Body of pancreas (tissue), 4 donors: Measurements from ENCODE around the gene RAB44. TPM values are rescaled to one million over a fixed set of nuclear protein-coding genes. Genes with fewer than 3 reads are reported as not detected.

ENCODE experiments used
- ATAC-seq: fragments of 150-250 bp; one replicate; pipeline ENCODE4 v1.9.1; 2016
- DNase-seq, 4 donors: peaks; one replicate each; pipeline ENCODE4 v3.0.0-alpha.2; 2019
- H3K27ac ChIP-seq, 4 donors: fragments of 200-600 bp; sonication (generic); 1 replicate in 3 of 4; 2 replicates in 1 of 4; pipeline versions ENCODE4 v1.5.1 to v1.6.1; 2016 to 2019; ENCODE audit warnings: mild to moderate bottlenecking in 1 of 4, mixed read lengths in 1 of 4, moderate library complexity in 1 of 4
- H3K27me3 ChIP-seq, 2 donors: fragments of 200-600 bp; sonication (generic); one replicate each; pipeline ENCODE4 v1.6.0; 2016; ENCODE audit warnings: mild to moderate bottlenecking in 1 of 2
- H3K36me3 ChIP-seq, 2 donors: fragments of 200-600 bp; sonication (generic); replicated peaks in 1 of 2; 2 replicates each; pipeline ENCODE4 v1.5.1; 2016; ENCODE audit warnings: low read depth in 2 of 2; ENCODE audit not compliant: insufficient read depth in 1 of 2
- H3K4me1 ChIP-seq: fragments of 200-600 bp; sonication (generic); one replicate; pipeline ENCODE4 v1.6.0; 2016
- H3K4me3 ChIP-seq, 2 donors: fragments of 200-600 bp; sonication (generic); 1 replicate in 1 of 2; 2 replicates in 1 of 2; pipeline ENCODE4 v1.5.1; 2016 to 2019
- H3K9me3 ChIP-seq, 3 donors: fragments of 200-600 bp; sonication (generic); 1 replicate in 2 of 3; 2 replicates in 1 of 3; pipeline ENCODE4 v1.5.1; 2016
- CTCF ChIP-seq, 7 experiments: fragments of 450-650 bp in 4 of 7; fragments of 200-600 bp in 3 of 7; sonication (generic) in 3 of 7; IDR thresholded peaks; one replicate each; pipeline ENCODE4 v1.5.1; 2016 to 2019; ENCODE audit warnings: antibody characterized with exemption in 7 of 7
- POLR2A ChIP-seq, 3 donors: fragments of 450-650 bp; IDR thresholded peaks; one replicate each; pipeline ENCODE4 v1.6.1; 2016; ENCODE audit warnings: antibody characterized with exemption in 3 of 3, mild to moderate bottlenecking in 2 of 3
- WGBS, 2 donors: methylation state at CpG; one replicate each; pipeline ENCODE4 v1.1.5; 2017; 5-methylcytosine and 5-hydroxymethylcytosine counted together
- intact Hi-C: fragments of 100-400 bp; cut with DNase I; formaldehyde crosslinking; loops from one replicate; pipeline ENCODE4 v1.15.1; 2023
- total RNA-seq, 2 donors: library from RNA; depleted of rRNA; stranded (reverse); fragments of >200 nt; gene quantifications; one replicate each; pipeline ENCODE4 v1.1.0, GENCODE V29; 2016

The RAB44 gene
- total RNA-seq, 2 donors from 2014 or later, result 0.26 TPM; not detected in 1

DNA sequence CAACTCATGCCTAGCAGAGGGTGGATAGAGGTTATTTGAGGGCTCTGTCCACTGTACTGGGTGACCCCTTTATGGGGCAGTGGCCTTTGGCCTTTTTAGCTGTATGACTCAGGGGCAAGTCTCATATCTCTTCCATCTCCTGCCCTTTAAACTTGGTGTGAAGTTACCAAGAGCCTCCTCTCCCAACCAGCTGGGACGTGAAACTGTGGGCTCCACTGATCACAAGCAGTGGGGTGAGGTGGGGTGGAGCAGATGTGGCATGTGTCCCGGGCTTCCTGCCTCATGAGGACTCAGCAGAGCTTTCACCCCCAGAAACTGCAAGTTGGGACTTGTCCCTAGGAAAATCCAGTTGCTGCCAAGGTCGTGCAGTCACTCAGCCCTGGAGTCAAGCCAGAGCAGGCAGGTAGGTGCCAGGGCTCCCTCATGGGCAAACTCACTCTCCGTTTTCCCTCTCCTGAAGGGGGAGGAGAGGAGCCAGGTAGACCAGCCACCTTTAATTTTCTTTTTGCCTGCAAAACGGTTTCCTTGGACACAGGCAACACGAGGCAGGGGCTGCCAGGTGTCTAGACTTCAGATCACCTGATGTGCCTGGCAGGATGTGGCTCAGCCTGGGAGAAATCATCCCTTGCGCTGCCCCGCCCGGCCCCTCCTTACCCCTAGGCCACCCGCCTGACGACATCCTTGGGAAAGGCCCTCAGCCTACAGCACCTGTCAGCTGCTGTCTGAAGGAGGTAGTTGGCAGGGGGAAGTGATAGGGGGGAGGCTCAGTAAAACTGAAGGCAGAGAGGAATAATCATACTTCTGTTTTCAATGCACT is 15.1 kb upstream of the RAB44 start:
- H3K4me1 ChIP-seq, result peaks cover 52% of the 10 kb centered on the region
- H3K36me3 ChIP-seq, result peaks cover 18 to 27% of the 10 kb centered on the region in 2 donors
- peak overlapping the region; percentile 79 to 88 (median 85) for H3K27ac ChIP-seq
- TF ChIP-seq POLR2A (IDR thresholded peaks at IDR 0.05) (peak in 2 of 3 donors; percentile 21 to 43), CTCF (IDR thresholded peaks at IDR 0.05) (peak in 3 of 7 experiments; percentile 8 to 23 (median 18))
- H3K4me3 ChIP-seq, result no peak overlapping the region
- intact Hi-C loops, result no loop called here
- no peaks in the 10 kb centered on the region for H3K27me3 ChIP-seq
- DNase-seq (peak; percentile 92 to 96 (median 94)), ATAC-seq (peak; percentile 34)
- no peaks in the 10 kb centered on the region for H3K9me3 ChIP-seq
- WGBS, 2 donors, result 5 to 9% methylated on average over 8 to 11 of the region's 11 CpGs

DNA sequence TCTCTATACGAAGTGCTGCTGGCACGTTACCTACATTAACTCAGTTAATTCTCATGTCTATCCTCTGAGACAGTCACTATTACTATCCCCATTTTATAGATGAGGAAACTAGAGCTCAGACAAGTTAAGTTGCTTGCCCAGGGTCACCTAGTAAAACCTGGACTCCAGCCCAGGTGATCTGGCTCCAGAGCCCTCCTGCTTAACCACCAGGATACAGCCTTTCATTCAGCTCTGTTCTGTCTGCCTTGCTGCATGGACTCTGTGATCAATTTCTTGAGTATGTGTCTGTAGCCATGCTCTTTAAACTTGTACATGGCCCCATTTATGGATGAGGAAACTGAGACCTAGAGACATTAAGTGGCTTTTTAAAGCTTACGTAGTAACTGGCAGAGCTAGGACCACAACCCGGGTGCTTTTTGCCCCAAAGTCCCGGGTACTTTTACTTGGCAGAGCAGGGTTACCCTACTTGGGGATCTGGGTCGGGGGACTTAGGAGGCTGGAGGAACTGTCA is 14.4 kb upstream of the RAB44 start:
- Histone ChIP-seq H3K27me3 (no peaks in the 10 kb centered on the region), H3K27ac (peak overlapping the region; percentile 79 to 88 (median 85)), H3K9me3 (no peaks in the 10 kb centered on the region), H3K36me3 (peaks cover 18 to 27% of the 10 kb centered on the region in 2 donors), H3K4me3 (no peak overlapping the region), H3K4me1 (peaks cover 46% of the 10 kb centered on the region)
- intact Hi-C loops, result no loop called here
- no peak for ATAC-seq
- DNase-seq, result peak; percentile 56 to 77 (median 64)
- WGBS, 2 donors, result 28 to 30% methylated on average over 6 of the region's 6 CpGs
- TF ChIP-seq POLR2A (IDR thresholded peaks at IDR 0.05) (no peak), CTCF (IDR thresholded peaks at IDR 0.05) (no peak)

DNA sequence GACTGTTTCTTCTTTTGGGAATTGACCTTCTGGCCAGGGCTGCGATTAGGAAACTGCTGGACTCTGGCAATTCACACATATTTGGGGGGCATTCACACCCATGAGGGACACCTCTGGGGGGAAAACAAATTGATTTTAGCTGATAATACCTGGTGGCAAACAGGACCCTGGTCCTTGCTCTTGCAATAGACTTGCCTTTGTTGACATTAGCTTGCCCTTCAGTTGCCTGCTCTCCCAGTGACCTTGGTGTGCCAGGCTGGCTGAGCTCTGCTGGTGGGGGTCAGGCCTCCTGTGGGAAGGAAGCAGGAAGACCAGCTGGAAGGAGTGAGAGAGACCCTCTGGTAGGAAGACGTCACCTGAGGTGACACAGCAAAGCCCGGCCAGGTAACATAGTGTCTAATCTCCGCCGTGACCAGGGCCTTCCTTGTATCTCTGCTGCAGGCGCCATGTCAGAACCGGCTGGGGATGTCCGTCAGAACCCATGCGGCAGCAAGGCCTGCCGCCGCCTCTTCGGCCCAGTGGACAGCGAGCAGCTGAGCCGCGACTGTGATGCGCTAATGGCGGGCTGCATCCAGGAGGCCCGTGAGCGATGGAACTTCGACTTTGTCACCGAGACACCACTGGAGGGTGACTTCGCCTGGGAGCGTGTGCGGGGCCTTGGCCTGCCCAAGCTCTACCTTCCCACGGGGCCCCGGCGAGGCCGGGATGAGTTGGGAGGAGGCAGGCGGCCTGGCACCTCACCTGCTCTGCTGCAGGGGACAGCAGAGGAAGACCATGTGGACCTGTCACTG is 13.8 kb upstream of the RAB44 start:
- peaks cover 44% of the 10 kb centered on the region for H3K4me1 ChIP-seq
- no peak overlapping the region for H3K4me3 ChIP-seq
- peak; percentile 50 to 72 (median 68) for DNase-seq
- WGBS, 2 donors, result 73% methylated on average over 25 to 29 of the region's 29 CpGs
- no peaks in the 10 kb centered on the region for H3K9me3 ChIP-seq
- H3K36me3 ChIP-seq, result peaks cover 18 to 27% of the 10 kb centered on the region in 2 donors
- TF ChIP-seq CTCF (IDR thresholded peaks at IDR 0.05), result no peak
- peak in 1 of 3 donors; percentile 16 for TF ChIP-seq POLR2A (IDR thresholded peaks at IDR 0.05)
- no peaks in the 10 kb centered on the region for H3K27me3 ChIP-seq
- no peak for ATAC-seq
- peak overlapping the region; percentile 22 to 88 (median 85) for H3K27ac ChIP-seq
- intact Hi-C loops, result no loop called here

DNA sequence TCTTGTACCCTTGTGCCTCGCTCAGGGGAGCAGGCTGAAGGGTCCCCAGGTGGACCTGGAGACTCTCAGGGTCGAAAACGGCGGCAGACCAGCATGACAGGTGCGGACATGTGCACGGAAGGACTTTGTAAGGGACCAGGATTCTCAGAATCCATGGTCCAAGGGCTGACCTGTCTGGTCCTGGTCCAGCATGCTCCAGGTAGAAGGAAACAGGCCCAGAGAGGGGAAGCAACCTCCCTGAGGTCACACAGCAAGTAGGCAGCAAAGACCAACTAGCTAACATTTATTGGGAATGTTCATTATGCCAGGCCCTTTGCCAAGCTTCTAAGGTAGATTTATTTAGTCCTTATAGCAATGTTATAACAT is 13.2 kb upstream of the RAB44 start:
- H3K27me3 ChIP-seq, result no peaks in the 10 kb centered on the region
- H3K9me3 ChIP-seq, result no peaks in the 10 kb centered on the region
- no peak for ATAC-seq
- no peak overlapping the region for H3K4me3 ChIP-seq
- WGBS, 2 donors, result 92 to 95% methylated on average over 6 of the region's 6 CpGs
- peak overlapping the region in 2 of 4 donors; percentile 83 to 88 for H3K27ac ChIP-seq
- DNase-seq, result no peak
- intact Hi-C loops, result no loop called here
- peaks cover 44% of the 10 kb centered on the region for H3K4me1 ChIP-seq
- no peak for TF ChIP-seq CTCF (IDR thresholded peaks at IDR 0.05)
- no peak for TF ChIP-seq POLR2A (IDR thresholded peaks at IDR 0.05)
- peaks cover 18 to 27% of the 10 kb centered on the region in 2 donors for H3K36me3 ChIP-seq
